Fibroblast of mammary gland (primary cell): ENCODE measurements around the gene VPS13D.

Experiments used
- DNase-seq: peaks from one replicate; pipeline ENCODE4 v3.0.0-alpha.2; 2010; ENCODE audit warnings: low read depth
- H3K4me3 ChIP-seq: 2 replicates; pipeline ENCODE4 v1.5.1; 2011; ENCODE audit warnings: low read depth, mild to moderate bottlenecking, low read length, moderate library complexity; ENCODE audit not compliant: control insufficient read depth
- TF ChIP-seq, protein P1 (sequence below): conservative IDR thresholded peaks from 2 replicates; pipeline ENCODE4 v1.5.1; 2011; ENCODE audit warnings: low read depth, low read length, inconsistent platforms; ENCODE audit not compliant: control insufficient read depth, insufficient read depth

The VPS13D gene

DNA sequence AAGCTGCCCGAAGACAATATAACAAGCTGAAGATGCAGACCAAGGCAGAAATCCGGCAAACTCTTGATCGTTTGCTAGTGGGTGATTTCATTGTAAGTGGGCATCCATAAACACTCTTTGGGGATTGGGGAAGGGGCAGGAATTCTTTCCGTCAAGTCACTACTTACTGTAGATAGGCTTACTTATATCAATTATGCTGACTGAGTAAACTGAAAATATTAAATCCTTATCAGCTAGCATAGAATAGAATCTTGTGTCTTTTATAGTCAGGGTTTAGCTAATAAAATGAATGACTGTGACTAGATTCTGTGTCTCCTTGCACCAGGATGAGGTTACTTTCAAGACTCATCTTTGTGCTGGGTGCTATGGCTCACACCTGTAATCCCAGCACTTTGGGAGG, 41.2 kb downstream of the VPS13D start:
- TF ChIP-seq, protein P1, sequence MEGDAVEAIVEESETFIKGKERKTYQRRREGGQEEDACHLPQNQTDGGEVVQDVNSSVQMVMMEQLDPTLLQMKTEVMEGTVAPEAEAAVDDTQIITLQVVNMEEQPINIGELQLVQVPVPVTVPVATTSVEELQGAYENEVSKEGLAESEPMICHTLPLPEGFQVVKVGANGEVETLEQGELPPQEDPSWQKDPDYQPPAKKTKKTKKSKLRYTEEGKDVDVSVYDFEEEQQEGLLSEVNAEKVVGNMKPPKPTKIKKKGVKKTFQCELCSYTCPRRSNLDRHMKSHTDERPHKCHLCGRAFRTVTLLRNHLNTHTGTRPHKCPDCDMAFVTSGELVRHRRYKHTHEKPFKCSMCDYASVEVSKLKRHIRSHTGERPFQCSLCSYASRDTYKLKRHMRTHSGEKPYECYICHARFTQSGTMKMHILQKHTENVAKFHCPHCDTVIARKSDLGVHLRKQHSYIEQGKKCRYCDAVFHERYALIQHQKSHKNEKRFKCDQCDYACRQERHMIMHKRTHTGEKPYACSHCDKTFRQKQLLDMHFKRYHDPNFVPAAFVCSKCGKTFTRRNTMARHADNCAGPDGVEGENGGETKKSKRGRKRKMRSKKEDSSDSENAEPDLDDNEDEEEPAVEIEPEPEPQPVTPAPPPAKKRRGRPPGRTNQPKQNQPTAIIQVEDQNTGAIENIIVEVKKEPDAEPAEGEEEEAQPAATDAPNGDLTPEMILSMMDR = no peak
- DNase-seq = no peak
- H3K4me3 ChIP-seq = no peak overlapping the region

DNA sequence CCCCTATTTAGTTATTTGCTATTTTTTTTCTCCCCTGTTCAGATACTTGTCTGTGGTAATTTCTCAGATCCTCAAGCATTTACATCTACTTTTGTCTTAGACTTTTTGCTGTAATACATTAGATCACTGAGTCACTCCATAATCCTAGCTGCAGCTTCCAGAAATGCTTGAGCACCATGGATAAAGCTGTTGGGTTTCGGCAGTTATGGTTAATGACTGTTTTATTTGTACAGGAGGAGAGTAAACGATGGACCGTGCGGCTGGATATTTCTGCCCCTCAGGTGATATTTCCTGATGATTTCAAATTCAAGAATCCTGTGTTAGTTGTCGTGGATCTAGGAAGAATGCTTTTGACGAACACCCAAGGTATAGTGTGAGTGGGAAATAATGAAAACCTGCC, 42.9 kb downstream of the VPS13D start:
- TF ChIP-seq, protein P1 = no peak
- DNase-seq = no peak
- no peak overlapping the region for H3K4me3 ChIP-seq

DNA sequence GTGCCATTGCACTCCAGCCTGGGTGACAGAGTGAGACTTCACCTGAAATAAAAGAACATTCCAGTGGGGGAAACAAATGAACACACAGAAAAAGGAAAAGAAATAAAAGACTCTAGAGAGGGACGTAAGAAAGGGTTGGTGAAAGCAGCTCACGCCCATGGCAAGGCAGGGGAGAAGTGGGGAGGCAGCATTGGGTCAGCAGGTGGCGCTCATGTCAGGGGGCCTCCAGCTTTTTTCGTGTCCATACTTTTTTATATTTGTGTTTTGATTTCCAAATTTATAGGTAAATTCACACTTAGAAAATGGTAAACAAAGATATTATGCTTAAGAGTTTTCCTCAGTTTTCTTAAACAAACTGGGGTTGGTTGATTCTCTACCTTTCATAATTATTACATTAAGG, 45.5 kb downstream of the VPS13D start:
- DNase-seq = peak; percentile 28
- TF ChIP-seq, protein P1 = peak; percentile 78
- H3K4me3 ChIP-seq = no peak overlapping the region

DNA sequence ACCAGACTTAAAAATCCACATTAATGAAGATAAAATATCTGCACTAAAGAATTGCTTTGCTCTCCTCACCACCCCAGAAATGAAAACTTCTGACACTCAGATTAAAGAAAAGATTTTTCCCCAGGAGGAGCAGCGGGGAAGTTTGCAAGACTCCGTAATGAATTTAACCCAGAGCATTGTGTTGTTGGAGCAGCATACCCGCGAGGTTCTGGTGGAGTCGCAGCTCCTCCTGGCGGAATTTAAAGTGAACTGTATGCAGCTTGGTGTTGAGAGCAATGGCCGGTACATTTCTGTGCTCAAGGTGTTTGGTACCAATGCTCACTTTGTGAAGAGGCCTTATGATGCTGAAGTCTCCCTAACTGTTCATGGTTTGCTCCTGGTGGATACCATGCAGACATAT, 46.4 kb downstream of the VPS13D start:
- H3K4me3 ChIP-seq = no peak overlapping the region
- peak; percentile 59 for DNase-seq
- TF ChIP-seq, protein P1 = peak; percentile 63

DNA sequence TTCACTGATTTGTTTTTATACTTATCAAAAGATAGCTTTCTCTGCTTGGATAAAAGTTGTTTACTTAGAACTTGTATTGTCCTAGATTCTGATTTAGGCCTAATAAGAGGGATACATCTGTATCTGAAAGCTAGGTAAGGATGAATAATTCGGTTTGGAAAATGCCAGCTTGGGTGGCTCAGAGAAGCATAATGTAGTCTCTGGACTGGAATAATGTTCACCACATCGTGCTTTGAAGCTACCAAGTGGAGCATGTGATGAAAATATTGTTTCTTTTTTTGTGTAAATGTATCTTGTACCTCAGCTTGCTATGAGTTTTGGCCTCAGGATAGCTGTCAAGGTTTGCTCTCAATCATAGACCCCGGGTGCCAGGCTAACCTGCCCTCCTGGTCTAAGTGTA, 49.2 kb downstream of the VPS13D start:
- TF ChIP-seq, protein P1 = no peak
- H3K4me3 ChIP-seq = no peak overlapping the region
- DNase-seq = no peak

DNA sequence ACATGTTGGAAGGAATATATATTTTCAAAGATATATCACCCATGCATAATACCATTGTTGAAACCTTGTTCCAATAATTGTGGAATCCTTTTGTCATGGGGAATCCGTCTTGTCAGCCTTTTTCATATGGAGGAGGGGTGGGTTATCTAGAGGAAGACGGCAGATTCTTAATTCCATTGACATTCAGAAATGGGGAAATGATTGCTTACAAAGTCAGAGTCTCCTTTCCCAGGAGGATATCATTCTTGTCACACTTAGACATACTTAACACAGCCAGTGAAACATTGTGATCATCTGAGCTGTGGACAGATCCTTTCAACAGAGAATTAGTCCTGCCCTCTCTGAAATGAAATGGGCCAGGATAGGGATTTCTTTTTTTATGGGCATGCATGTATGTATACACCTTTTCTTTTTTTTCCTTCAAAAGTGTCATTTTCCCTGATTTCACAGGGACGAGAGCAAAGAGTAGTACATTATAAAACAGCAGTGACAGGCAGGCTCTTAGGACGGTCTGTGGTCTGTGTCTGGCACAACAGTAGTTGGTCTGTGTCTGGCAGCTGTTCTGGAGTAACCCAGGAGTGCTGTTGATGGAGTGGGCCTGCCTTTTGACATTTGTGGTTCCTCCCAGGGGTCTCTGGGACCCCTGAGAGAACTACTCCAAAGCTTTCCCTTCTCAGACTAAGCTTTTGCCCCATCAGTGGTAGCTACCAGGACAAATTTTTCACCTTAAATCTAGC, 50.1 kb downstream of the VPS13D start:
- TF ChIP-seq, protein P1 = no peak
- no peak for DNase-seq
- H3K4me3 ChIP-seq = no peak overlapping the region
